Vagina (tissue), 2 donors: ENCODE measurements around the gene FRMD3. TPM values are rescaled to one million over a fixed set of nuclear protein-coding genes. Genes with fewer than 3 reads are reported as not detected.

Source experiments
- DNase-seq, 2 donors: peaks; one replicate each; pipeline ENCODE4 v3.0.0-alpha.2; 2017; ENCODE audit errors: extremely low spot score in 2 of 2
- H3K27ac ChIP-seq: fragments of 200-600 bp; sonication (generic); one replicate; pipeline ENCODE4 v1.5.1; 2019
- H3K27me3 ChIP-seq: fragments of 200-600 bp; sonication (generic); one replicate; pipeline ENCODE4 v1.5.1; 2019
- H3K36me3 ChIP-seq, 2 donors: fragments of 200-600 bp; sonication (generic); one replicate each; pipeline ENCODE4 v1.5.1; 2017 to 2019
- H3K4me1 ChIP-seq: fragments of 200-600 bp; sonication (generic); one replicate; pipeline ENCODE4 v1.5.1; 2019
- H3K4me3 ChIP-seq, 2 donors: fragments of 200-600 bp; sonication (generic); 1 replicate in 1 of 2; 2 replicates in 1 of 2; pipeline ENCODE4 v1.5.1; 2016 to 2019
- H3K9me3 ChIP-seq: fragments of 200-600 bp; sonication (generic); one replicate; pipeline ENCODE4 v1.5.1; 2019
- POLR2A ChIP-seq, 2 donors: fragments of 450-650 bp; IDR thresholded peaks; one replicate each; pipeline ENCODE4 v1.6.1; 2017; ENCODE audit warnings: antibody characterized with exemption in 2 of 2, mild to moderate bottlenecking in 2 of 2, moderate library complexity in 2 of 2
- POLR2AphosphoS5 ChIP-seq, 2 donors: sonication (generic); formaldehyde crosslinking; IDR thresholded peaks; one replicate each; pipeline ENCODE4 v1.9.0; 2017; ENCODE audit warnings: antibody characterized with exemption in 2 of 2, mild to moderate bottlenecking in 2 of 2, low read depth in 1 of 2; ENCODE audit not compliant: insufficient read depth in 1 of 2
- intact Hi-C: fragments of 100-400 bp; cut with DNase I; formaldehyde crosslinking; loops from one replicate; pipeline ENCODE4 v1.15.1; 2023
- total RNA-seq: library from RNA; depleted of rRNA; stranded (reverse); fragments of >200 nt; gene quantifications from one replicate; pipeline ENCODE4 v1.2.3, GENCODE V29; 2016
- TF ChIP-seq, protein P1 (sequence below), 3 experiments: fragments of 450-650 bp in 2 of 3; fragments of 200-600 bp in 1 of 3; sonication (generic) in 1 of 3; IDR thresholded peaks; one replicate each; pipeline ENCODE4 v1.5.1; 2017 to 2019; ENCODE audit warnings: antibody characterized with exemption in 3 of 3, mild to moderate bottlenecking in 2 of 3, moderate library complexity in 2 of 3

The FRMD3 gene
- total RNA-seq, 1 donor from 2014 or later: 13.8 TPM

- H3K9me3 ChIP-seq: no peaks in the 10 kb centered on the region
- intact Hi-C loops: no loop called here
- peak overlapping the region; percentile 44 to 48 for H3K4me3 ChIP-seq
- peak overlapping the region; percentile 31 for H3K27ac ChIP-seq
- no peaks in the 10 kb centered on the region for H3K27me3 ChIP-seq
- no peak for DNase-seq
- TF ChIP-seq POLR2AphosphoS5 (IDR thresholded peaks at IDR 0.05; ENCODE audit: insufficient read depth in 1 of 2, low read depth in 1 of 2) (peak in 1 of 2 donors; percentile 6), POLR2A (IDR thresholded peaks at IDR 0.05) (no peak)
- TF ChIP-seq, protein P1, sequence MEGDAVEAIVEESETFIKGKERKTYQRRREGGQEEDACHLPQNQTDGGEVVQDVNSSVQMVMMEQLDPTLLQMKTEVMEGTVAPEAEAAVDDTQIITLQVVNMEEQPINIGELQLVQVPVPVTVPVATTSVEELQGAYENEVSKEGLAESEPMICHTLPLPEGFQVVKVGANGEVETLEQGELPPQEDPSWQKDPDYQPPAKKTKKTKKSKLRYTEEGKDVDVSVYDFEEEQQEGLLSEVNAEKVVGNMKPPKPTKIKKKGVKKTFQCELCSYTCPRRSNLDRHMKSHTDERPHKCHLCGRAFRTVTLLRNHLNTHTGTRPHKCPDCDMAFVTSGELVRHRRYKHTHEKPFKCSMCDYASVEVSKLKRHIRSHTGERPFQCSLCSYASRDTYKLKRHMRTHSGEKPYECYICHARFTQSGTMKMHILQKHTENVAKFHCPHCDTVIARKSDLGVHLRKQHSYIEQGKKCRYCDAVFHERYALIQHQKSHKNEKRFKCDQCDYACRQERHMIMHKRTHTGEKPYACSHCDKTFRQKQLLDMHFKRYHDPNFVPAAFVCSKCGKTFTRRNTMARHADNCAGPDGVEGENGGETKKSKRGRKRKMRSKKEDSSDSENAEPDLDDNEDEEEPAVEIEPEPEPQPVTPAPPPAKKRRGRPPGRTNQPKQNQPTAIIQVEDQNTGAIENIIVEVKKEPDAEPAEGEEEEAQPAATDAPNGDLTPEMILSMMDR (IDR thresholded peaks at IDR 0.05): no peak
- no peaks in the 10 kb centered on the region for H3K36me3 ChIP-seq
- peaks cover 15% of the 10 kb centered on the region for H3K4me1 ChIP-seq
Measured at GRCh38 chr9:83219154-83219923, 318.9 kb downstream of the FRMD3 start.

GRCh38 chr9:83218411-83219090 is 319.6 kb downstream of the FRMD3 start:
- Histone ChIP-seq H3K9me3 (no peaks in the 10 kb centered on the region), H3K27me3 (no peaks in the 10 kb centered on the region), H3K36me3 (no peaks in the 10 kb centered on the region), H3K4me3 (peak overlapping the region; percentile 44 to 48), H3K4me1 (peaks cover 15% of the 10 kb centered on the region), H3K27ac (no peak overlapping the region)
- TF ChIP-seq POLR2A (IDR thresholded peaks at IDR 0.05): no peak
- TF ChIP-seq, protein P1 (IDR thresholded peaks at IDR 0.05): no peak
- no peak for TF ChIP-seq POLR2AphosphoS5 (IDR thresholded peaks at IDR 0.05; ENCODE audit: insufficient read depth in 1 of 2, low read depth in 1 of 2)
- intact Hi-C loops: no loop called here
- DNase-seq: no peak

- intact Hi-C loops: loop anchor here (10.0 kb wide), 1 partner anchor 336 kb away; no protein-coding TSS in a partner anchor
- Histone ChIP-seq H3K27me3 (no peaks in the 10 kb centered on the region), H3K4me1 (no peaks in the 10 kb centered on the region), H3K36me3 (no peaks in the 10 kb centered on the region), H3K9me3 (no peaks in the 10 kb centered on the region), H3K4me3 (no peak overlapping the region), H3K27ac (no peak overlapping the region)
- no peak for DNase-seq
- TF ChIP-seq, protein P1 (IDR thresholded peaks at IDR 0.05): no peak
- TF ChIP-seq POLR2AphosphoS5 (IDR thresholded peaks at IDR 0.05; ENCODE audit: insufficient read depth in 1 of 2, low read depth in 1 of 2): no peak
- no peak for TF ChIP-seq POLR2A (IDR thresholded peaks at IDR 0.05)
Measured at GRCh38 chr9:83209188-83209731, 328.9 kb downstream of the FRMD3 start.

DNA sequence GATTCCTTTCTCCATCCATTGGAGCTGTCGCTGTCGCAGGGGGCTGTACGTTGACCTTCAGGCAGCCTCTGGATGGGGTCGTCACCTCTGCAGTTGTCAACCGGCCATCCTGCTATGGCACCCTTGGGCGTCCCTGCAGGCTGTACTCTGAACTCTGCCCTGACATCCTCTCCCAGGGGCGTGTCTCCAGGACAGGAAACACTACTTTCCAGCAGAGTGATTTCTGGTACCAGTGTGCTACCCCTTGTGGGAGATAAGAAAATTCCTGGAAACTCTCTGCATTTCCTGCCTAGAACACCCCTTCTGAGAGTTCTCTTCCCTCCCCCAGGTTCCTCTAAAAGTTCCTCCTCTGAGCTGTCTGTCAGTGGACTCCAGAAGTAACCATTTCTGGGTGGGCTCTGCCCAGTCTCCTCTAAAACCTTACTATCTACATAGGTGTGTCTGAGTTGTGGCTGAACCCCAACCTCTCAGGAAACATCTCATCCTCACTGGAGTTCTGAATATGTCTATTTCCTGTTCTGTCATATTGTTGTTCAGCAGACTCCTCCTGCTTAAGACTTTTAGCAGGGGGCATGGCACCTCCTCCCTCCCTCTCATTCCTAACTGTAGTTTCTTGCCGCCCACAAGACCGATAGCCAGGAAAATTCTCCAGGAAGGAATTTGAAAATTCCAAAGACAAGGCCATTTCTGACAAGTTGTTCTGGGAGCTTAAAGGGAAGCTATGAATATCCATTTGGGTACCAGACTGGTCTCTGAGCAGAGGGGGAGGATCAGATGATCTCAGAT is 329.9 kb downstream of the FRMD3 start:
- no peak overlapping the region for H3K27ac ChIP-seq
- H3K36me3 ChIP-seq: no peaks in the 10 kb centered on the region
- H3K4me3 ChIP-seq: no peak overlapping the region
- intact Hi-C loops: loop anchor here (10.0 kb wide), 1 partner anchor 337 kb away; no protein-coding TSS in a partner anchor
- H3K27me3 ChIP-seq: no peaks in the 10 kb centered on the region
- H3K4me1 ChIP-seq: no peaks in the 10 kb centered on the region
- no peak for TF ChIP-seq POLR2A (IDR thresholded peaks at IDR 0.05)
- TF ChIP-seq, protein P1 (IDR thresholded peaks at IDR 0.05): no peak
- no peak for TF ChIP-seq POLR2AphosphoS5 (IDR thresholded peaks at IDR 0.05; ENCODE audit: insufficient read depth in 1 of 2, low read depth in 1 of 2)
- DNase-seq: no peak
- H3K9me3 ChIP-seq: no peaks in the 10 kb centered on the region
